ENCODE results near the gene TEX264.

Gene TEX264

DNA sequence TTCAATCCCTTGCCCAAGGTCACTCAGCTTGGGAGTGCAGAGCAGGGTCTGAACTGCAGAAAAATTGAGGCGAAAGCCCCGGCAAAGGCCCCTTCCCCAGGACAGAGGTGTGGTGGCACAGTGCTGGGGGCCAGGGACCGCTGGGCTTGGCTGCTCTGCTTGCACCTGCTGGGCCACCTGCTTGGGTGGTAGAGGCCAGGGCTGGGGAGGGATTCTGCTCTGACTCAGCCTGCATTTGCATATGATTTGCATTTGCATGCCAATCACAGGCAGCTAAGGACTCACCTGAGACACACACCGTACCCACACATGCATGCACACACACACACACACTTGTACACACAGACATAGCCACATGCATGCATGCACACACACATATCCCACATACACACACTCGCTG lies 45.8 kb downstream of the TEX264 start:
- Histone ChIP-seq H3K27ac (replicated peaks) (no peak overlapping the region), H3K4me3 (replicated peaks; ENCODE audit: insufficient read depth, low read length) (no peak overlapping the region), H3K27me3 (ENCODE audit: insufficient read depth, poor library complexity, severe bottlenecking) (no peaks in the 10 kb centered on the region)
- DNase-seq (ENCODE audit: low read depth in 1 of 2, low spot score in 1 of 2), result no peak
- TF ChIP-seq REST (IDR thresholded peaks at IDR 0.05; ENCODE audit: insufficient replicate concordance, low read depth), result no peak
- TF ChIP-seq, protein P1, sequence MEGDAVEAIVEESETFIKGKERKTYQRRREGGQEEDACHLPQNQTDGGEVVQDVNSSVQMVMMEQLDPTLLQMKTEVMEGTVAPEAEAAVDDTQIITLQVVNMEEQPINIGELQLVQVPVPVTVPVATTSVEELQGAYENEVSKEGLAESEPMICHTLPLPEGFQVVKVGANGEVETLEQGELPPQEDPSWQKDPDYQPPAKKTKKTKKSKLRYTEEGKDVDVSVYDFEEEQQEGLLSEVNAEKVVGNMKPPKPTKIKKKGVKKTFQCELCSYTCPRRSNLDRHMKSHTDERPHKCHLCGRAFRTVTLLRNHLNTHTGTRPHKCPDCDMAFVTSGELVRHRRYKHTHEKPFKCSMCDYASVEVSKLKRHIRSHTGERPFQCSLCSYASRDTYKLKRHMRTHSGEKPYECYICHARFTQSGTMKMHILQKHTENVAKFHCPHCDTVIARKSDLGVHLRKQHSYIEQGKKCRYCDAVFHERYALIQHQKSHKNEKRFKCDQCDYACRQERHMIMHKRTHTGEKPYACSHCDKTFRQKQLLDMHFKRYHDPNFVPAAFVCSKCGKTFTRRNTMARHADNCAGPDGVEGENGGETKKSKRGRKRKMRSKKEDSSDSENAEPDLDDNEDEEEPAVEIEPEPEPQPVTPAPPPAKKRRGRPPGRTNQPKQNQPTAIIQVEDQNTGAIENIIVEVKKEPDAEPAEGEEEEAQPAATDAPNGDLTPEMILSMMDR (IDR thresholded peaks at IDR 0.05; ENCODE audit: insufficient read depth, low read length), result no peak
- TF ChIP-seq GABPA (IDR thresholded peaks at IDR 0.05; ENCODE audit: low read depth), result no peak
- no peak for TF ChIP-seq POLR2AphosphoS5 (IDR thresholded peaks at IDR 0.05; ENCODE audit: low read depth)
- no peak for TF ChIP-seq SPI1 (IDR thresholded peaks at IDR 0.05; ENCODE audit: borderline replicate concordance, low read depth)

DNA sequence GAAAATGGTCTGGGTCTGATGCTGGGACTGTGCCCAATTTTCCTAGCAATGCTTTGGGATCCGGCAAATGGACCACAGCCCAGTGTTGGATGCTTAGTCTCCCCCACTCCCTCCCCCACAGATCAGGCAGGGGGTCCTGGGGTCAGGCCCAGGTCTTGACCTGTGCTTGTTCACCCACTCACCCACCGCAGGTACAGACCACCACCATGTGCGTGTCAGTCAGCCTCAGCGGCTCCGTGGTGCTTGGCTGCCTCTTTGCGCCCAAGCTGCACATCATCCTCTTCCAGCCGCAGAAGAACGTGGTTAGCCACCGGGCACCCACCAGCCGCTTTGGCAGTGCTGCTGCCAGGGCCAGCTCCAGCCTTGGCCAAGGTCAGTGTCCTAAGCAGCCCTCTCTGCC lies 46.4 kb downstream of the TEX264 start:
- Histone ChIP-seq H3K27ac (replicated peaks) (no peak overlapping the region), H3K27me3 (ENCODE audit: insufficient read depth, poor library complexity, severe bottlenecking) (no peaks in the 10 kb centered on the region), H3K4me3 (replicated peaks; ENCODE audit: insufficient read depth, low read length) (no peak overlapping the region)
- TF ChIP-seq REST (IDR thresholded peaks at IDR 0.05; ENCODE audit: insufficient replicate concordance, low read depth), result no peak
- no peak for TF ChIP-seq GABPA (IDR thresholded peaks at IDR 0.05; ENCODE audit: low read depth)
- TF ChIP-seq SPI1 (IDR thresholded peaks at IDR 0.05; ENCODE audit: borderline replicate concordance, low read depth), result no peak
- TF ChIP-seq, protein P1 (IDR thresholded peaks at IDR 0.05; ENCODE audit: insufficient read depth, low read length), result no peak
- no peak for TF ChIP-seq POLR2AphosphoS5 (IDR thresholded peaks at IDR 0.05; ENCODE audit: low read depth)
- no peak for DNase-seq (ENCODE audit: low read depth in 1 of 2, low spot score in 1 of 2)

GRCh38 chr3:51717947-51718346 lies 46.9 kb downstream of the TEX264 start:
- DNase-seq (ENCODE audit: low read depth in 1 of 2, low spot score in 1 of 2), result no peak
- TF ChIP-seq GABPA (IDR thresholded peaks at IDR 0.05; ENCODE audit: low read depth) (no peak), SPI1 (IDR thresholded peaks at IDR 0.05; ENCODE audit: borderline replicate concordance, low read depth) (no peak), POLR2AphosphoS5 (IDR thresholded peaks at IDR 0.05; ENCODE audit: low read depth) (no peak), REST (IDR thresholded peaks at IDR 0.05; ENCODE audit: insufficient replicate concordance, low read depth) (no peak)
- TF ChIP-seq, protein P1 (IDR thresholded peaks at IDR 0.05; ENCODE audit: insufficient read depth, low read length), result no peak
- no peak overlapping the region for H3K4me3 ChIP-seq (replicated peaks; ENCODE audit: insufficient read depth, low read length)
- no peak overlapping the region for H3K27ac ChIP-seq (replicated peaks)
- H3K27me3 ChIP-seq (ENCODE audit: insufficient read depth, poor library complexity, severe bottlenecking), result no peaks in the 10 kb centered on the region

Data from HL-60 (cell line).